Activated CD8-positive, alpha-beta memory T cell treated with anti-CD3 and anti-CD28 coated beads for 48 hours (primary cell): ENCODE measurements around the gene MDGA2.
"Not testable (repeated sequence)": the region's sequence is repeated elsewhere in the genome, so short reads cannot be mapped to it uniquely, and the experiment has no call there.

Source experiments
- DNase-seq, 3 experiments: peaks; one replicate each; pipeline ENCODE4 v3.0.0-alpha.2; 2020; ENCODE audit warnings: low read depth in 2 of 3, low spot score in 2 of 3

MDGA2 gene

DNA sequence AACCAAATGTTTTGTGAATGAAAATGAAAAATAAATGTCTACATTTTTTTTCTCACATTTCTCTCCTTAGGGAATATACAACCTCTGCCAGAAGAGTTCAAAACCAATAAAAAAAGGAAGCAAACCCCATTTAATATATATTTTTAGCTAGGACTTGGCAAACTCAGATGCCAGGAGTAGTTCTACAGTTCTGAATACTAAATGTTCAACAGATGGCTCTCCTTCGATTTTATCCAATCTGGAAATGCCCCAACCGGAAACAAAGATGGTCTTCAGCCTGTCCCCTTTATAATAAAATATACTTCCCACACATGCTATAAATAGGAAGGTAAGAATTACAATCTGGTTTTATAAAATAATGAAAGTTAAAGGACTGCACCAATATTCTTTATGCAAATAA lies 330.4 kb downstream of the MDGA2 start:
- no peak for DNase-seq

DNA sequence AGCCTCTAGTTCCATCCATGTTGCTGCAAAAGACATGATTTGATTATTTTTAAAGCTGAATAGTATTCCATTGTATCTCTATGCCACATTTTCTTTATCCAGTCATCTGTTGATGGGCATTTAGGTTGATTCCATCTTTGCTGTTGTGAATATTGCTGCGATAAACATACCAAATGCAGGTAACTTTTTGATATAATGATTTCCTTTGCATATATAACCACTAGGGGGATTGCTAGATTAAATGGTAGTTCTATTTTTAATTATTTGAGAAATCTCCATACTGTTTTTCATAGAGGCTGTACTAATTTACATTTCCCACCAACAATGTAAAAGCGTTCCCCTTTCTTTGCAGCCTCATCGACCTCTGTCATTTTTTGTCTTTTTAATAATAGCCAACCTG lies 342.5 kb downstream of the MDGA2 start:
- DNase-seq = no peak

DNA sequence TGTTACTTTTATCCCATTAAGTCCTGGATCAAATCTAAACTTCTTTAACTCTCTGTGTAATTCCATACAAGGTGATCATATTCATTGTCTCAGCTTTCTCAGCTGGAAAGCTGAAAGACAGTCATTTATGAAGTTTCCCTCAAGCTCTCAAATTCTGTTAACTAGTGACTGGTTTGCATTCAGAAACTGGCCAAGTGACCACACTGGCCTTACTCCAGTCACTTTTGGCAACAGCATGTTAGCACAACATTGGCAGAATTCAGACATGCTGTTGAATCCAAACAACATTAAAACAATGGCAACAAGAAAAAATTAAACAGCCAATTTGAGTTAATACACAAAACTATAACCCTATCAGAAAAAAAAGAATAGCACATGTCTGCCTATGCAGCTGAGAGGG lies 343.3 kb downstream of the MDGA2 start:
- DNase-seq = no peak

DNA sequence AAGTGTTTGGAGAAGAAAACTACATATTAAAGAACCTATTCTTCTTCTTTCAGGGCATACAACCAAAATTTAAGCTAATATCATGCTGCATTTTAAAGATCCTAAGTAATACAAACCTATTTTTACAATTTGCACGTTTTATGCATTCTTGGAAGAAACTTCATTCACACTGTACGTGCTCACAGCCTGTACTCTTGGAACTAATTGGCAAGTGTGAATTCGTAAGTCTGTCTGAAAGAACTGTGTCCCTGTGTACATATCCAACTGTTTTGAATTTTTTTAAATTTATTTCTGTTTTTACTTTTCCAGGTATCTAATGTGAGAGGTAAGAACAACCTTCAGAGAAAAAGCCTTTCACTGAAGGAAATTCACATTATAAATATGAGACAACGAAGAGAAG lies 347.0 kb downstream of the MDGA2 start:
- DNase-seq = no peak

DNA sequence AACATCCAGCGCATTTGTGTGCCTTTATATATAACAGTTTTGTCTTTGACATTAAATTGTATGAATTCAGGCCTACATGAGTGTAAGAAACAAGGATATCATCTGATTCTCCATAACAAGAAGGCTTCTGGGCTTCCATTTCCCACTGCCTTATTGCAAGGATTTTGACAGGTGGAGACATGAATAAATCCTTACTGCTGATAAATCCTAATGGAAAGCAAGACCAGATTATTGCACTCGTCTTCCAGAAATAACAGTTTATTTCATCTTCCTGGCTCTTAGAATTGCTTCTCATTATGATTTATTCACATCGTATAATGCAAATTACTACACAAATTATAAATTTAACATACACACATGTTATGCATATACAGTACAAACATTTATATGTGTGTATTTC lies 348.1 kb downstream of the MDGA2 start:
- DNase-seq = no peak

DNA sequence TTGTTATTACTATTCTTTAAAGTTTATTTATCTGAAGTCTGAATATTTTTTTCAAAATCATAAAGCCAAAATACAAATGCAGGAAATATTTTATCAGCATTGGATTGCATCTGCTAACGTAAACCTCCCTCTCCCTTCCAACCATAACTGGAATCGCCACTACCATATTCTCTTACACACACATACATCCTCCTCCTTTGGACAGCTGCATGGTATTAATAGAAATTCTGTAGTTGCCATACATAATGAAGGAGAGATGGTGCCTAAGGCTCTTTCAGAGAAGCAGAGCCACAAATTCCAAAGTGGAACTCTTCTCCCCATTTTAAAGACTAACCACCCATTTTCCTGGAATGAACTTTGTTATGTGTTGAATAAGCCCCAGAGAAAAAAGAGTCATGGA lies 352.7 kb downstream of the MDGA2 start:
- DNase-seq = no peak

DNA sequence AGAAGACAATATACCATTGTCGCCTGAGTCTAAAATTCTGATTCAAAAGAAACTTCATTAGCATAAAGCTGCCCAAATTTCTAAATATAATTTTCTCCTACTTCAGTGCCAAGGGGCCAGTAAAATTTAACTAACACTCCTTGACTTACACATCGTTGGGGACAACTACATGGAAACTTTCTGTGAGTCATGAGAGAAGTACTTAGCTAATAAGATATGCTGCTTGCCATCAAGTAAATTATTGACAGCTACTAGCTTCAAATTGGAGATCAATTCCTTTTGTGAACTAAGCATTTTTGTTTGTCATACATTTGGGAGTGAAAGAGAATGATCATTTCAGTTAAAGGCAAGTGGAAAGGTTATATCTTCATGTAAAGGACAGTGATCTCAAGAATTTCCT lies 373.3 kb downstream of the MDGA2 start:
- DNase-seq = no peak

DNA sequence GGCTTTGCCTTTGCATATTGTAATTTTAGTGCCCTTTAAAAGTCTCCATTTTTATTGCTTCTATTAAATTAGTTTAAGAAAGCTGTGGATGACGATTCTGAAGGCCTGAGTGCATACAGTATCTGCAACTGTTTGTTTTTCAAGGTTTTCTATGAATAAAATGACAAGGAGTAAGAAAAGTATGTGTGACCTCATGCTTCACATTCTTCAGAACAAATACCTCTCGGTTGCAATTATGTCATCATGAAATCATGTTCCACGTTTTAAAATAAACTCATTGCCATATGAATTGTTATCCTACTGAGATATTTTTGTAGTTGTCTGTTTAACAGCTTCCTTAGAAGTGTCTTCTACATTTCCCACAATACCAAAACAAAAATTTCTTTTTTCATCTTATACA lies 374.6 kb downstream of the MDGA2 start:
- DNase-seq = no peak

DNA sequence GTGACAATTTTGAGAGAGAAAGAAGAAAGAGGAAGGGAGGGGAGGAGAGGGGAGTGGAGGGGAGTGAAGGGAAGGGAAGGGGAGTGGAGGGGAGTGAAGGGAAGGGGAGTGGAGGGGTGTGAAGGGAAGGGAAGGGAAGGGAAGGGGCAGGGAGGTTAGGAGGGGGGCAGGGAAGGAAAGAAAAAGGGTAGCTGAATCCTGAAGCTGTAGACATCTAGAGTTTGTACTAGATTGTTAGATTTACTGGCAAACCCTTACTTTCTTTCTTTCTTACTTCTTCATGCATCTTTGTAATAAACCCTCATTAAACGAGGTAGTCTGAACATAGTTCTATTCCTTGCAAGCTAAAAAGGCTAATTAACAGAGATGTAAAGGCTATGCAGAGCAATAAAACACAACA lies 378.0 kb downstream of the MDGA2 start:
- DNase-seq = no peak

DNA sequence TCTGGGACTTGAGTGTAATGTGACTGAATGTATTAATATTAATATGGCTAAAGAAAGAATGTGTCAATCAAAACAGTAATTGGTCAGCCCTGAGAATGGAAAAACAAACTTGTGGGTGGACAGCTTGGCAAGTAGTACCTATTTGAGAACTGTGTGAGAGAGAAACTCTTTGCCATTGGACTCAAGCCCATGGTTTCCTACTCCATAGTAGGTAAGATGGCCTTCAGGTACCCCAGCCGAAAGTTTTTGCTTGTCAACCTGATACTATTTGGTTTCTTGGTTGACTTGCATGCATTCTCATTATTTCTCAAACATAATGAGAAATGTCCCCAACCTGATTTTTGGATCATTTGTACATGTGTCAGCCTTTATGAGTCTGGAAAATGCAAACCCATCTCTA lies 391.1 kb downstream of the MDGA2 start:
- no peak for DNase-seq

DNA sequence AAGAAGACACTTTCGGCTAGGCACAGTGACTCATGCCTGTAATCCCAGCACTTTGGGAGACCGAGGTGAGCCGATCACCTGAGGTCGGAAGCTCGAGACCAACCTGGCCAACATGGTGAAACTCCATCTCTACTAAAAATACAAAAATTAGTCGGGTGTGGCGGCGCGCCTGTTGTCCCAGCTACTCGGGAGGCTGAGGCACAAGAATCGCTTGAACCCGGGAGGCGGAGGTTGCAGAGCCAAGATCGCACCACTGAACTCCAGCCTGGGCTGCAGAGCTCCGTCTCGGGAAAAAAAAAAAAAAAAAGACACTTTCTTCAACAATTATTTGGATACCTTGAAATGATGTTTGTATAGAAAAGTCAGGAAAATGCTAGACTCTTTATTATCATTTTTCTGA lies 393.6 kb downstream of the MDGA2 start:
- DNase-seq = not testable (repeated sequence)

DNA sequence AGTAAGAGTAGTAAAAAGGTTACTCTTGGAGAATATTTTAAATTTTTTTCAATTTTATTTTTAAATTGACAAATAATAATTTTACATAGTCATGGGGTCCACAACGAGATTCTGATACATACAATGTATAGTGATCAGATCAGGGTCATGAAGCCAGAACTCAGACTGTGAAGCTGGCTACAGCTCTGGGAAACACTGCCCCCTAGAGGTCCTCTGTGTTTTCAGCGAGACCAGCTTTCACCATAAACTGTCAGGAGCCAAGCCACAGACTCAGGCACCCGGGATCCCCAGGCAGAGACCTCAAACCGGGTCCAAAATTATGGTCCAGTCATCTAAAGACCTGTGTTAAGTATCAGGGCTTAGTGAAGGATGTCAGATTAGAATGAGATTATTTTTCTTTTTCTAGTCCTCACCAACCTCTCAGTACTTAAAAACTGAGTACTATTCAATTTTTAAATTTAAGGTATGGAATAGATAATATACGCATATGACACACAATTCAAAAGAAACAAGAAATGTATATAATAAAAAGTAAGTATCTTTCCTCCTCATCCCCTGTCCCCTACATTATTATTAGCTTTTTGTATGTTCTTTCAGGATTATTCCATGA lies 397.1 kb downstream of the MDGA2 start:
- peak in 2 of 3 experiments; percentile 2 to 9 for DNase-seq

DNA sequence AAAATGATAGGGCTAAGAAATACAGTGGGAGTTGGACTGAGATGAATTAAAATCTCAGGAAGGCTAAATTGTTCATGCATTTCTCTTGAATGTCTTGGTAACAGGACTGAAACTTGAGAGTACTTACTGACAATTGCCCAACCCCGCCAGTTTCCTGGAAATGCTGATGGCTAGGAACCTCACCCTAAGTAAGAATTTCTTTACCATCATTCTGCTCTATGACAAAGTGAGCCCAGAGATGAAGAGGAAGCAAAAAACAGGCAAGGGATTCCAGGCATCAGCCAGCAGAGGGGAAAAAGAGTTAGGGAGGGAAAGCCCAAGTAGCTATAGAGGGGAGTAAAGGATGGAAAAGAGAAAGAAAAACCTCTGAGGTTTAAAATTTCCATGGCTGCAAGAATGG lies 397.7 kb downstream of the MDGA2 start:
- DNase-seq = no peak

DNA sequence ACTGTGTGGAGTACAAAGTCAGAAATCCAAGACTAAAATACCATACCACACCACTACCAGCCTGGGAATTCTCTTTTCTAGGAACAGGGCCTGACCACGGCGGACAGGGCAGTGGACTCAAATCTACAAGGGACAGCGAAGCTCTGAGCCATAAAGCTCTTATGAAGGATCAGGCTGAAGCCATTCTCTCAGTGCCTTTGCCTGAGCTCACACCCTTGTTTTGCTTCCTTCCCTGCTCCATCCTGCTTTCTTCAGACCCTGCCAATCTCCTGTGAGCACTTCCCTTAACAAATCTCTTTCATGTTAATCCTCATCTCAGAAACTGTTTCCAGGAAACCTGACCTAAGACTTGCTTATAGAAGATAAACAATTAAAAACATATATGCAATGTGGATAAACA lies 398.5 kb downstream of the MDGA2 start:
- DNase-seq = no peak

DNA sequence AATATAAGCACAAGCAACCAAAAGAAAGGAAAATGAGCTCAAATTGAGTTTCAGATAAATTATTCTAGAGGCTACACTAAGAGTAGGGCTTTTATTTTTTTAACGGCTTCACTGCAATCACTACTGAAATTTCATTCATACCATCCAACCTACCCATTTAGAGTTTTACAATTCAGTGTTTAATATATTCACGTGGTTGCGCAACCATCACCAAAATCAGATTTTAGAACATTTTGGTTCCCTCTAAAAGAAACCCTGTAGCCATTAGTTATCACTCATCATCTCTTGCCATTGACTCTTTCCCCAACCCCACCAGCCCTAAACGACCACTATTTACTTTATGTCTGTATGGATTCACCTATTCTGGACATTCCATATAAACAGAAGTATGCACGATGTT lies 401.5 kb downstream of the MDGA2 start:
- no peak for DNase-seq

DNA sequence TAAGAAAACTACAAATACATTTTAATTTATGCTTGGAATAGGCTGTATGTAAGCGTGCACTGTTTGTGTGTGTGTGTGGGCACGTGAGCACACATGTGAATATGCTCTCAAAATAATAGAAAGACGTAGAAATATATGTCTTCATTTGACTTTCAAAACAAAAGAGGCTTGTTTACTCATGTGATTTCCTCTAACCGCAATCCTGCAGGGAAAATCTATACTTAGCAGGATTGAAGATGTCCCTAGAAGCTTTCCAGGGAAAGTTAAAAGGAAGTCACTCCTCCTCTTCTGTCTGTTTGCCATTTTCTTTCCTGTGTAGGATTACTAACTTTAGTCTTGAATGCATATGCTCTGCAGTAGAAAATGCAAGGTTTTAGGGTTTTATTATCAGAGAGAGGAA lies 404.7 kb downstream of the MDGA2 start:
- no peak for DNase-seq

DNA sequence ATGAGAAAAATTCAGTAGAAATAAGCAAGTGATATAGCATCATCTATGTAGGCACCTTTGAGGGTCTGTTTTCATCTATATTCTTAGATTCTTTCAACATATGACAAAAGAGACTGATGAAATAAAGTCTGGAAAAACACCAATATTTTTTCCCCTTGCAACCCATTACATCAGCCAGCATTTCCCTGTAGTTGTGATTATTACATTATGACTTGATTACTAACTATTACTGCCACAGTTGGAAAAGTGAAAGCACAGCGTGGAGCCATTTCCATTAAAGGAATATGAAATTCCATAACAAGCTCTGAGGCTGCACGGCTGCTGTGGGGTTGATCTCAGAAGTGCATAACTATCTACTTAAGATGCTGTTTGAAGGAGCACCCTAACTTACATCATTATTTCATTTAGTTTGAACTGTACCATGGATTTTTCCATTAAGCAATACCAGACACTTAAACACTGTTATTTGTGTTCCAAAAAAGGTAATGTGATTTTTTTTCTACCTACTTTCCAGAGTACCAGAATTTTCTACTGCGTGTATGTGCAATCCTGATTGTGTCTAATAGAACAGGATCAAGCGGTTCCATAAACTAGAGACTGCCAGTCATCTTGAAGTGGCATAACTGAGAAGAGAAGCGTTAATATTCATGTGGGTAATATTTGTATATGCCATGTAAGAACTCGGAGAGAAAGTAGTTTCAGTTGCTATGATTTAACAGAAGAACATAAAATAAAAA lies 405.5 kb downstream of the MDGA2 start:
- DNase-seq = no peak

DNA sequence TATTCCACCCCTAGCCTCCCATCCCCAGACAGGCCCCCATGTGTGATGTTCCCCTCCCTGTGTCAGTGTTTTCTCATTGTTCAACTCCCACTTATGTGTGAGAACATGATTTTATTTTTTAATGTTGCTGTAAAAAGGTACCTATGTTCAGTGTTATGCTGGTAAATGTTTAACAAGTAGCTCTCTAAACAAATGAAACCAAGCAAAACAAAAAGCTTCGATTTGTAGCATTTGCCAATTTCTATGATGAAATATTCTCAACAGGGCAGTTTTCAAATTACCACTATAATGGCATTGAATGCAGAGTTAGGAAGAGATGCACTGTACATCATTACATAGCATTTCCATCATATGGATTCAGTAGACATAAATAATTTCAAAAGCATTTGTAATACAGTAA lies 410.6 kb downstream of the MDGA2 start:
- DNase-seq = no peak

DNA sequence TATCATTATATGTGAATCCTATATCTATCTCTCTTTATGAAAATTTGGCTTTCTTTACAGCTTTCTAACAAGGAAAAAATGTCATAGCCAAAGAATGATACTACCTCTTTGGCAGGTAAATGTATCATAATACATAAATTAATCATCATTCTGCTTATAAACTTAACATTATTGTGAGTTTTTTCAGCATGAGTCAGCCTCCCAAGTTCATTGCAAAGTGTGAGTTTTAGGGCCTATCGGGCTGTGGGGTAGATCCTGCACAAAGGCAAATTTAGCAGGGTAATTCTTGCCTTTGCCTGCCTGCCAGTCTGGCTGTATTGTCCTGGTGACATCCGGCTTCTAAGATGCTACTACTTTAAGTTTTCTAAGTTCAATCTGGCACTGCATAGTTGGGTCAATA lies 412.6 kb downstream of the MDGA2 start:
- DNase-seq = no peak

DNA sequence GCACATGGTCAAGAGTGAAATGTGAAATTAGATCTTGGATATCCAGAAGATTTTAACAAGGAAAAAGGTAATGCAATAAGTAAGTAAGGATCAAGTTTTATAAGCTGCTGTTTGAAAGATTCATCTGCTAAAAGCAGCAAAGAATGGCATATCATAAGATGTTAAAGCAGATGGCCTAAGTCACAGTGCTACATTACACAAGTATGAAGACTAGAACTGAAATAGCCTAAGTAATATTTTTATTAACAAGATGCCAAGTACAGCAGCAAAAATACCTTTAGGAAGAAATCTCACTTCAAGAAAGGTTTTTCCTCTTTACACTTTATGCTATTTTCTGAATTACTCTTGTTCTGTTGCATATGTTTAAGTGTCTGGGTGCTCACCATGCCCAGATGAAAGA lies 414.1 kb downstream of the MDGA2 start:
- no peak for DNase-seq

DNA sequence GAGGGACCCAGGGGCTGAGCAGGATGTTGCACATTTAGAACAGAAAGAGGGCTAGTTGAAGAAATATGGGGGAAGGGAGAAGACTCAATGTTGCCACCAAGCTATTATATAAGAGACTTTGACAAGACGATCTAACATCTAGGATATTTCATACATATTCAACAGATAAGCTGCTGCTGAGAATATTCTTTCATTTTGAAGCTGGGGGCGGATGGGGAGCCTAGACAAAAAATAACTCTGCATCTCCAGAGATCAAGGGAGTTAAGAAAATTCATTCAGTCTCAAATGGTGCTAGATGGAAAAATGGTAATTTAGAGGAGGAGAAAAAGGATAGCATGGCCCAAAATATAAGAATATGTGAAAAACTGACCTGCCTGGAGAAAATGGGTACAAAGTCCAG lies 415.6 kb downstream of the MDGA2 start:
- DNase-seq = no peak

DNA sequence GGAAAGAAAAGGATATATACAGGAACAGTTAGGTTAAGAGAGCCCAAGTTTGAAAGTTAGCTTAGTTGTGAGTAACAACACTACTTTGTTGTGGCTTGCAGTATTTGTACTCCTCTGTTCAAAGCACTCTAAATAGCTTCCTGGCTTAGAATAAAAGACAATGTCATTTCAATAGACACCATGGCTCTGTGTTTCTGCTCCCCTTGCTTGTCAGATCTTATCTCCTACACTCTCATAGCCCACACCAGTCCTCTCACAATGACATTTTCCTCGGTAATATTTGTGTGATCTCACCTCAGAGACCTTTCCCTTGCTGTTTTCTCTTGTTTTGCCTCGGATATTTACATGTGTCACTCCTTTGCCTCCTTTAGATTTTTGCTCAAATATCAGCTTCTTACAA lies 418.4 kb downstream of the MDGA2 start:
- DNase-seq = no peak

DNA sequence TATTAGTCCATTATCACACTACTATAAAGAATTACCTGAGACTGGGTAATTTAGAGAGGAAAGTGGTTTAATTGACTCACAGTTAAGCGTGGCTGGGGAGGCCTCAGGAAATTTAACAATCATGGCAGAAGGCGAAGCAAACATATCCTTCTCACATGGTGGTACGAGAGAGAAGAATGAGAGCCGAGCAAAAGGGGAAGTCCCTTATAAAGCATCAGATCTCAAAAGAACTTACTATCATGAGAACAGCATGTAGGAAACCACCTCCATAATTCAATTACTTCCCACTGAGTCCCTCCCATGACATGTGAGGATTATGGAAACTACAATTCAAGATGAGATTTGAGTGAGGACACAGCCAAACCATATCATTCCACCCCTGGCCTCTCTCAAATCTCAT lies 422.6 kb downstream of the MDGA2 start:
- no peak for DNase-seq
